ENCODE data around the gene PURB.

GRCh38 chr7:44930921-44931320 lies 45.6 kb upstream of the PURB start:
- TF ChIP-seq POLR2AphosphoS5 (IDR thresholded peaks at IDR 0.05; ENCODE audit: borderline replicate concordance, low read depth, low read length) (no peak), EZH2 (IDR thresholded peaks at IDR 0.05) (no peak), FOXP2 (optimal IDR thresholded peaks at IDR 0.05; ENCODE audit: control extremely low read depth, extremely low read length, insufficient read depth) (no peak)

Measured in SK-N-MC (cell line).